Peyer's patch (tissue), 4 donors: ENCODE results near the gene SMIM1.

Experiments used
- POLR2A ChIP-seq, 2 donors: fragments of 450-650 bp; IDR thresholded peaks; one replicate each; pipeline ENCODE4 v1.5.1; 2017; ENCODE audit warnings: antibody characterized with exemption in 2 of 2, mild to moderate bottlenecking in 2 of 2, moderate library complexity in 2 of 2
- TF ChIP-seq, protein P1 (sequence below), 6 experiments: fragments of 450-650 bp in 4 of 6; fragments of 200-600 bp in 2 of 6; sonication (generic) in 1 of 6; IDR thresholded peaks; one replicate each; pipeline ENCODE4 v1.5.1; 2017 to 2019; ENCODE audit warnings: antibody characterized with exemption in 6 of 6, mild to moderate bottlenecking in 3 of 6, moderate library complexity in 1 of 6

DNA sequence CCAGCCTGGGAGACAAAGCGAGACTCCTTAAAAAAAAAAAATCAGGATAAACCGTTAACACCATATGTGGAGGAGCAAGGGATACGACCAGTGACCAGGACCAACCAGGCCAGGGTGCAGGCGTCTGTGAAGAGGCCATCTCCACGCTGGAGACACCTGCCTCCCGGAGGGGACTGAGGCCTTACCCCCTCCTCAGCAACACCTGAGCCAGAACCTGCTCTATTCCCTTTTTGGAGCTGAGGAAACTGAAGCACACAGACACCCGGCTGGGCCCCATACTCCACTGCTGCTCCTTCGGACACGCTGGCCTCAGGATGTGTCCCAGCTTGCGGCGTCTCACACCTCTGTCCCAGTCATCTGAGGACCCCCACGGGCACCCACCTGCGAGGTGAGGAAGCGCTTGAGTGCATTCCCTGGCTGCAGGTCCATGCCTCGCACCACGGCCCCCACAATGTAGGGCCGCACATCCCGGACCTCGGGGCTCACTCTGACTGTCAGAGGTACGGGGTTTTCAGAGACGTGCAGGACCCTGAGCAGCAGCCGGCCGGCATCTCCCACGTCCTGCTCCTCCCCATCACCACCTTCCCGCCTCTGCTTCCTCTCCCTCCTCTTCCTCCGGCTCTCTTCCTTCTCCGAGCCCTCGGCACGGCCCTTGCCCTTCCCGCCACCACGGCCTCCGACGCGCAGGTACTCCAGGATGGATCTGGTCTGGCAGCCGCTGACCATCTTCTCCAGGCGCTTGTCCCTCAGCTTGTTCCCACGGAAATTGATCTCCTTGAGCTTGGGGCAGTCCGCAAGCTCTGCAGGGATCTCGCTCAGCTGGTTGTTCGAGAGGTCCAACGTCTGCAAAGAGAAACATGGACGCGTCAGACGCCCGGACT lies 14.2 kb downstream of the SMIM1 start:
- TF ChIP-seq, protein P1, sequence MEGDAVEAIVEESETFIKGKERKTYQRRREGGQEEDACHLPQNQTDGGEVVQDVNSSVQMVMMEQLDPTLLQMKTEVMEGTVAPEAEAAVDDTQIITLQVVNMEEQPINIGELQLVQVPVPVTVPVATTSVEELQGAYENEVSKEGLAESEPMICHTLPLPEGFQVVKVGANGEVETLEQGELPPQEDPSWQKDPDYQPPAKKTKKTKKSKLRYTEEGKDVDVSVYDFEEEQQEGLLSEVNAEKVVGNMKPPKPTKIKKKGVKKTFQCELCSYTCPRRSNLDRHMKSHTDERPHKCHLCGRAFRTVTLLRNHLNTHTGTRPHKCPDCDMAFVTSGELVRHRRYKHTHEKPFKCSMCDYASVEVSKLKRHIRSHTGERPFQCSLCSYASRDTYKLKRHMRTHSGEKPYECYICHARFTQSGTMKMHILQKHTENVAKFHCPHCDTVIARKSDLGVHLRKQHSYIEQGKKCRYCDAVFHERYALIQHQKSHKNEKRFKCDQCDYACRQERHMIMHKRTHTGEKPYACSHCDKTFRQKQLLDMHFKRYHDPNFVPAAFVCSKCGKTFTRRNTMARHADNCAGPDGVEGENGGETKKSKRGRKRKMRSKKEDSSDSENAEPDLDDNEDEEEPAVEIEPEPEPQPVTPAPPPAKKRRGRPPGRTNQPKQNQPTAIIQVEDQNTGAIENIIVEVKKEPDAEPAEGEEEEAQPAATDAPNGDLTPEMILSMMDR (IDR thresholded peaks at IDR 0.05): no peak
- TF ChIP-seq POLR2A (IDR thresholded peaks at IDR 0.05): no peak
